Loucy (cell line): ENCODE data around the gene INSRR.

Experiments
- CTCF ChIP-seq: fragments of 200-600 bp; sonication (generic); conservative IDR thresholded peaks from 2 replicates; pipeline ENCODE4 v1.5.1; 2014; ENCODE audit warnings: mild to moderate bottlenecking, antibody characterized with exemption, low read length
- EZH2phosphoT487 ChIP-seq: fragments of 200-600 bp; IDR thresholded peaks from 2 replicates; pipeline ENCODE4 v1.6.1; 2018; ENCODE audit warnings: antibody characterized with exemption, mild to moderate bottlenecking, moderate library complexity, borderline replicate concordance

- no peak for TF ChIP-seq CTCF
- no peak for TF ChIP-seq EZH2phosphoT487
These were observed 13.6 kb downstream of the INSRR start for GRCh38 chr1:156845055-156845952.
